Measurements from ENCODE around the gene TRIM52.

The TRIM52 gene

DNA sequence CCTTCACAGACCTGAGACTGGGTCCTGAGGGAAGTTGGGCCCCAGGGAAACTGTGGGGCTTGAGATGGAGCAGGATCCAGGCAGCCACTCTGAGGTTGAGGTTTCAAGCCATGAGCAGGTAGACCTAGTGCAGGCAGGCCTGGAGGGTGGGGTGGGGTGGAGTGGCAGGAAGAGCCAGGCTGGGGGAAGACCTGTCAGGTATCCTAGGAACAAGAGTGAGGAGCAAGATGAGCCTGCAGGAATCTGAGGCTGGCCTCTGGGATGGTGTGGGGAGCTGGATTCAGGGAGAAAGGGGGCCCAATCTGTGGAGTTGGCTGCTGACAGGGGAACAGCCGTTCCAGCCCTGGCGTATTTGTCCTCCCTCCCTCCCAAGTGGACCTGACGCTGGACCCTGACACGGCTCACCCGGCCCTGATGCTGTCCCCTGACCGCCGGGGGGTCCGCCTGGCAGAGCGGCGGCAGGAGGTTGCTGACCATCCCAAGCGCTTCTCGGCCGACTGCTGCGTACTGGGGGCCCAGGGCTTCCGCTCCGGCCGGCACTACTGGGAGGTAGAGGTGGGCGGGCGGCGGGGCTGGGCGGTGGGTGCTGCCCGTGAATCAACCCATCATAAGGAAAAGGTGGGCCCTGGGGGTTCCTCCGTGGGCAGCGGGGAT is 27.0 kb downstream of the TRIM52 start:
- no peak for DNase-seq (ENCODE audit: low spot score)

GRCh38 chr5:181233088-181233800 is 27.7 kb downstream of the TRIM52 start:
- no peak for DNase-seq (ENCODE audit: low spot score)

- DNase-seq (ENCODE audit: low spot score) = no peak
Measured at GRCh38 chr5:181232593-181232992, 28.4 kb downstream of the TRIM52 start.

DNA sequence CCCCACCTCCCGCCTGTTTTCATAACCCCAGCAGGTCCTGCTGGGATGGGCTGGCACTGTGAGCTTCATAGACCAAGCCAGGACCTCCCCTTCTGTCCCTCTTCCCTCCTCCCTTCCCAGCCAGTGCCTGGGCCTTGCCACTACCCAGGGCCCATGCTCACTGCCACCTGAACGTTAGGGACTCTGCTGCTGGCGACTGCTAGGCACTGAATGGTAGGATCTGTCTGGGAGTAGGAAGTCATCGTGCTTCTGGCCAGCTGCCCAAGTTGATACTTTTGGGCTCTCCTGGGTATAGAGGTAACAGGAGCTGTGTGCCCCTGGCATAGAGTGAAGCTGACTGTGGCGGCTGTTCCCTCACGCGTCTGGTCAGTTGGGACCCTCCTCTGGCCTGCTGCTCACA is 29.5 kb downstream of the TRIM52 start:
- DNase-seq (ENCODE audit: low spot score) = no peak

- DNase-seq (ENCODE audit: low spot score) = no peak
Measured at GRCh38 chr5:181230551-181230950, 30.4 kb downstream of the TRIM52 start.

DNA sequence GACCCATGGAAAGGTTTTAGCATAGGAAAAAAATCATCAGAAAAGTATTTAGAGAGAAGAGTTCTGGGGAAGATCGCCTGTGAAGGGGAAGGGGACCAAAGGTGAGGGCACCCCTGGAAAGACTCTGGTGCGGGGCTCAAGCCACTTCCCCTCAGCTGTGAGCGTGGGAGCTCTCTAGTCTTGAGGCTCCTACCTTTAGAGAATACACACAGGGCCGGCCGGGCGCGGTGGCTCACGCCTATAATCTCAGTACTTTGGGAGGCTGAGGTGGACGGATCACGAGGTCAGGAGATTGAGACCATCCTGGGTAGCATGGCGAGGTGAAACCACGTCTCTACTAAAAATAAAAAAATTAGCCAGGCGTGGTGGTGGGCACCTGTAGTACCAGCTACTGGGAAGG is 30.9 kb downstream of the TRIM52 start:
- DNase-seq (ENCODE audit: low spot score) = no peak

- DNase-seq (ENCODE audit: low spot score) = no peak
Measured at GRCh38 chr5:181224390-181225229, 36.3 kb downstream of the TRIM52 start.

DNA sequence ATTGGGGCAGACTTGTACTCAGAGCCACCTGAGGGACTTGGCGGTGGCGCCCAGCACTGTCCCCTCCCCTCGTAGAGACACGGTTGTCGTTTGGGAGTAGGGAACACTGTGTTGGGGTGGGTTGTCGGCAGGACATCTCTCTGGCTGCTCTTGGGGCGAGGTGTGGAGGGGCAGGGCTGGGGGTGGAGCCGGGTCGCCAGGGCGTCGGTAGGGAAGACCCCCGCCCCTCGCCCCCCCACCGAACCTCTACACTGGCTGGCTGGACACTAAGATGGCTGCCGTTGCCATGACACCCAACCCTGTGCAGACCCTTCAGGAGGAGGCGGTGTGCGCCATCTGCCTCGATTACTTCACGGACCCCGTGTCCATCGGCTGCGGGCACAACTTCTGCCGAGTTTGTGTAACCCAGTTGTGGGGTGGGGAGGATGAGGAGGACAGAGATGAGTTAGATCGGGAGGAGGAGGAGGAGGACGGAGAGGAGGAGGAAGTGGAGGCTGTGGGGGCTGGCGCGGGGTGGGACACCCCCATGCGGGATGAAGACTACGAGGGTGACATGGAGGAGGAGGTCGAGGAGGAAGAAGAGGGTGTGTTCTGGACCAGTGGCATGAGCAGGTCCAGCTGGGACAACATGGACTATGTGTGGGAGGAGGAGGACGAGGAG is 37.1 kb downstream of the TRIM52 start:
- no peak for DNase-seq (ENCODE audit: low spot score)

DNA sequence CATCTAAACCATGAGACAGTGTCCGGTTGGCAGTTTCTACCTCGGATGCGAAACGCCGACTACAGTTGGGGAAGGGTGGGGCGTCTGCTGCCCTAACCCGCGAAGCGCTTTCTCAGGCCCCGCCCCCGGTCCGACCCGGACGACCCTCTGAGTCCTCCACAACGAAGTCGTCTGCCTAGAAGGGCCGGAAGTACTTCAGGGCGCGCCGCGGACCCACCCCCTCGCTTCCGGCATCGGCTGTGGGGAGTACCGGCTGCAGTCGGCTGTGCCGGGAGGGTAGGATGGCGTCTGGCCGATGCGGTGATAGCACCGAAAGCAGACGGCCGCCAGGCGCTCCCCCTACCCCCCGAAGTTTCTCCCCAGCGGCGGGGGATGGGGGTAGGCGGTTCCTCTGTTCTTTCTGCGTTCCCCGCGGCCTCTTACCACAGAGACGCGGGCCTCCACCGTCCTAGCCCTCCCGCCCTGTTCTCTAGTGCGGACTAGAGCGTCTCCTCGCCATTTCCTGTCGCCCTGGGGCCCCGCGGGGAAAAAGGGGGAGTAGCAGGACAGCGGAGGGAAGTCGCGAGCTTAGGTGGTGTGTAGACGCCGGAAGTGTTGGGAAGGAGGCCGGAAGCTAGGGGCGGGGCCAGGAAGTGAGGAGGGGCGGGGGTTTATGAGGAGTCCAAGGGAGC is 37.8 kb downstream of the TRIM52 start, which contains the start of gene TRIM41:
Gene TRIM41 (plus strand): TSS at position 224 of the 671 bp plus-strand sequence. CDS start 719 bp downstream, outside the sequence.
- peak; percentile 98 for DNase-seq (ENCODE audit: low spot score)

GRCh38 chr5:181222630-181223057 is 38.3 kb downstream of the TRIM52 start:
- DNase-seq (ENCODE audit: low spot score) = peak; percentile 45

DNA sequence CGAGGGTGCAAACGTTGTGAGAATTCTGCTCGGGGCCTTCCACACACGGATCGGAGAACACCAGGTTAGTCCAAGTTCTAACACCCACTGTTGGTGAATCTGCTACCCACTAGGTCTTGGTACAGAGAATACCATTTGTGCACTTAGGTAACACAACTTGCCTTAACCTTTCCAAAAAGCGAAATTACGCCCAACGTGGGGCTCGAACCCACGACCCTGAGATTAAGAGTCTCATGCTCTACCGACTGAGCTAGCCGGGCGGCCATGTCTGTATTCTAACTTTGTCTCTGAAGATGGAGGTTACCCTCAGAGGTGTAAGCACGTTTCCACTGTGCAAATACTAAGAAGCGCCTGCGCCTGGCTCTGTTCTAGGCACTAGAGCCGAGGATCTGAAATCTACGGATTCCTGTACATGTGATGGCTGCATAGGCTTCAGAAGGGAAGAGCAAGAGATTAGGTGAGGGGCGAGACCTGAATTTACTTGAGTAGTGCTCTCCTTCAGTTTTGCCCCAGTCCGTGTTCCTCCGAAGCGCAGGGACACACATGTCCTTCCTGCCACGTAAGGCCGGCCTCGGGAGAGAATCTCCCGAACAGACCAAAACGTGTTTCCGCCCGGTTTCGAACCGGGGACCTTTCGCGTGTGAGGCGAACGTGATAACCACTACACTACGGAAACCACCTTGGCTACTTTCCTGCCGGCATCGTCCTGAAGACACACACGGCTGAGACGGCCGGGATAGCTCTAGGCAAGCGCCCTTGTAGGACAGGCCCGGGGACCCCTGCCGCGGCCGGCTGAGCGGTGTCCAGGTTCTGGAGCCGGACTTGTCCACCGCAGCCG is 38.9 kb downstream of the TRIM52 start:
- peak; percentile 94 for DNase-seq (ENCODE audit: low spot score)

DNA sequence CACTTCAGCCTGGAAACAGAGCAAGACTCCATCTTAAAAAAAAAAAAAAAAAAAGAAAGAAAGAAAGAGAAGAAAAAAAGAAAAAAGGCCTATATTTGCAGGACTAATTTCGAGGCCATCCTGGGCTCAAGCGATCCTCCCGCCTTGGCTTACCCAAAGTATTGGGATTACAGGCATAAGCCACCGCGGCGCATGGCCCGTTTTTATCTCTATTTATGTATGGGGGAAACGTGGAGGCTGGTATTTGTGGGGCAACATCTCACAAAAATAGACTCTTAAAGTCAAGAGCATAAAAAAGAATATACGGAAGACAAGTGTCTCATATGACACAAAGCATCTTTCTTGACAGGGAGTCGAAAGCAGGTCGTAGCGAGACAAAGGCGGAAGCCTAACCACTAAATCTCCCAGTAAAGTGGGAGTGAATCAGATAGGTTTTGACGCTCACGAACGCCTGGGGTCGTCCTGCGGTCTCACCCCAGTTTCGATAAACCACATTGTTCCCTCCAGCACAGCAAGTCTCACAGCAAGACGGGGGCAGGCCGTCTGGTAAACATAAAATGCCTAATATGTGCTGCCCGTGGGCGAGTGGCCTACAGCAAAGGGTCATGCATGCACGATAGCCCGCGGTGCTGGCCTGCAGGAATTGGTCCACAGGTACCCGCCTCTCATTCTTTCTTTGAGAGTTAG is 39.7 kb downstream of the TRIM52 start:
- DNase-seq (ENCODE audit: low spot score) = peak; percentile 58

GRCh38 chr5:181220178-181220515 is 40.8 kb downstream of the TRIM52 start:
- DNase-seq (ENCODE audit: low spot score) = no peak

DNA sequence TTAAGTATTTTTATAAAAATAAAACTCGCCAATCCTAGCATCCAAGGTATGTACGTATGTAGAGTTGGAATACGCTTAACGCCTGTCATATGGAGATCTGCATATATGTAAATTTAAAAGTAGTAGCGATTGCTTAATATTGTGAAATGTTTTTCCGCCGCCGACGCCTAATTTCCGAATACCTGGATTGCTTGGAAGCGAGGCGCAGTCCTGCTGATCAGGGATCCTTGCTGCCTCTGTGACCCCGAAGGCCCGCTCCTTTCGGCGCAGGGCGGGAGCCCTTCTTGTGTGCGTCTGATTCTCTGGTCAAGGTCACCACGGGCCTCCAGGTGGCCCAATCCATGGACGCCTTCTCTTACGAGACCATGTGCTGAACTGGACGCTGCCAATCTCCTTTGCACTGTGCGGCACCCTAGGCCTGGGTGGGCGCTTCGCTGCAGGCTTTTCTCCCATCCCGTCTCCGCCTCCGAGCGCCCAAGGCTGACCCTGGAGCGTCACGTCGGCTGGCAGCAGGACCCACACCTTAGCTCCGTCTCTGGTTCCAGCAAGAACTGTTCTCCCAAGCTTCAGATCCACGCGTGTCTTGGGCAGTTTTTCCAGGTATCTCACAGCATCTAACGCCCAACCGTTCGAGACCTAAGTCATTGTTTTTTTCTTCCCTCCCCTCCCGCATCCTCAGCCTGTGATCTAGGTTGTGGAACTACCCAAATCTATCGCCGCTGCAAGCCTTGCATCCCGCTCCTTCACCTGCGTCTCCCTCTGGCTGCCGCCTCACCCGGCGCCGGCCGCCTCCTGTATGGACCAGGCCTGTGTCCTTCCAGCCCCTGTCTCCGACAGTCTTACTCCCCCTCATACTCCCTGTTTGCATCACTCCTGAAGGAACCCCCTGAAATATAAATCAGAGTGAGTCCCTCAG is 41.4 kb downstream of the TRIM52 start:
- DNase-seq (ENCODE audit: low spot score) = no peak

GRCh38 chr5:181218795-181219124 is 42.2 kb downstream of the TRIM52 start:
- no peak for DNase-seq (ENCODE audit: low spot score)

- no peak for DNase-seq (ENCODE audit: low spot score)
Measured at GRCh38 chr5:181217803-181218062, 43.2 kb downstream of the TRIM52 start.

DNA sequence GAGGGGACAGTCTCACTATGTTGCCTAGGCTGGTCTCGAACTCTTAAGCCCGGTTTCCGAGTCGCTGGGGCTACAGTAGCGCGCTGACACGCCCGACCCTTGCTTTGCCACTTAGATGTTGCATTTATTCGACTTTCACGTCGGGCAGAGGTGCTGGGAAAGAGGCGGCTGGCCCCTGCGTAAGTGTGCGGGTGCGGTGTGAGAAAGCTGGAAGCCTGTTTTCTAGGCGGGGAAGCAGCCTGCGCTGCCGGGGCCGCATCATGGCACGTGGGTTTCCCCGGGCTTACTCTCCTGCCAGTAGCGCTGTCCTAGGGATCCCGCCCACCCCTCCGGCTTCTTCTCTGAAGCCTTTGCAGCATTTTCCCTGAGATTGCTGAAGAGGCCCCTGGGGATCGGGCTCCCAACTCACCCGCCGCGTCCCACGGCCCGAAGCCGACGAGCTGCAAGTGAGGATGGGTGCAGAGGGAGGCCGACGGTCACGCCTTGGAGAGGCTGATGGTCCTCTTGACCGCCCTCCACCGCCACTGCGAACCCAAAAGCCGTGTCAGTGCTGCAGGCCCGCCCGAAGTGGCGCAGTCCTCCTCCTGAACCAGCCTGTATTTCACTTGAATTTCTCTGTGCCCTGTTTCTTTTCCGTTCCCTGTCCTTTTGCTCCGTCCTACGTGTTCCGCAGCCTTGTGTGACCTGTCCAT is 43.7 kb downstream of the TRIM52 start:
- peak; percentile 61 for DNase-seq (ENCODE audit: low spot score)

DNA sequence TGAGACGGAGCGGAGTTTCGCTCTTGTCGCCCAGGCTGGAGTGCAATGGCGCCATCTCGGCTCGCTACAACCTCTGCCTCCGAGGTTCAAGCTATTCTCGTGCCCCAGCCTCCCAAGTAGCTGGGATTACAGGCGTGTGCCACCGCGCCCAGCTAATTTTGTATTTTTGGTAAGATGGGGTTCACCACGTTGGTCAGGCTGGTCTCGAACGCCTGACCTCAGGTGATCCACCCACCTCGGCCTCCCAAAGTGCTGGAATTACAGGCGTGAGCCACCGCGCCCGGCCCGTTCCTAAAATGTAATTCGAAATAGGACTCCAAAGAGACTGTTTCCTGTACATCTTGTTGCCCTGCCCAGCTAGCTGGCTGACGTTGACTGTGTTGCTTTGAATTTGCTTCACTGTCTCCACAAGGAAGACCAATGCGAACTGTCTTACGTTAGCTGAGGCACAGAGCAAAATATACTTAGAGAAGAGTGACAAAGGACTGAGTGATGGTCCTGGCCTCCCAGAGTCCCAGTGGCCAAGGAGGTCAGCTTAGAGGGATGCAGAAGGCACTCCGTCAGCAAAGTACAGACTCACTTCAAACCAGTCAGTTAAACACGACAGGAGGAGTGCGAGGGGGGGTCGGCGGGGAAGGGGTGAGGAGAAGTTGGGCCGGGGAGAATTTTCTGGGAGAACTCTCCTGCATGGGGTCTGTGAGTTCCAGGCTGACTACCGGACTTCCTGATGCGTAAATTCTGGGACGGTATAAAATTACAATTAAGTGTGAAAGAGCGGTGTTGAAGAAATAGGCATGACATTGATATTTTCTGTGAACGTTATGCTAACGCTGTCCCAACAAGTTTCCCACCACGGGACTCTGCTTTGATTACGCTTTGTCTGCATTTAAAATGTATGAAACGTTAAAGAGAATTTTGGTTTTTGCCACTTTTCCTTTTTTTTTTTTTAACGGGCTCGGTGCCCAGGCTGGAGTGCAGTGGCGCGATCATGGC is 44.6 kb downstream of the TRIM52 start:
- no peak for DNase-seq (ENCODE audit: low spot score)
